DMS79 treated with DMSO at 0.1 percent for 48 hours (cell line): ENCODE results near the gene SLC16A8.
"Not testable (repeated sequence)": the region's sequence is repeated elsewhere in the genome, so short reads cannot be mapped to it uniquely, and the experiment has no call there.

ENCODE experiments used
- DNase-seq: peaks from one replicate; lab custom pipeline; 2025; lab: John Stamatoyannopoulos, UW

The SLC16A8 gene

DNA sequence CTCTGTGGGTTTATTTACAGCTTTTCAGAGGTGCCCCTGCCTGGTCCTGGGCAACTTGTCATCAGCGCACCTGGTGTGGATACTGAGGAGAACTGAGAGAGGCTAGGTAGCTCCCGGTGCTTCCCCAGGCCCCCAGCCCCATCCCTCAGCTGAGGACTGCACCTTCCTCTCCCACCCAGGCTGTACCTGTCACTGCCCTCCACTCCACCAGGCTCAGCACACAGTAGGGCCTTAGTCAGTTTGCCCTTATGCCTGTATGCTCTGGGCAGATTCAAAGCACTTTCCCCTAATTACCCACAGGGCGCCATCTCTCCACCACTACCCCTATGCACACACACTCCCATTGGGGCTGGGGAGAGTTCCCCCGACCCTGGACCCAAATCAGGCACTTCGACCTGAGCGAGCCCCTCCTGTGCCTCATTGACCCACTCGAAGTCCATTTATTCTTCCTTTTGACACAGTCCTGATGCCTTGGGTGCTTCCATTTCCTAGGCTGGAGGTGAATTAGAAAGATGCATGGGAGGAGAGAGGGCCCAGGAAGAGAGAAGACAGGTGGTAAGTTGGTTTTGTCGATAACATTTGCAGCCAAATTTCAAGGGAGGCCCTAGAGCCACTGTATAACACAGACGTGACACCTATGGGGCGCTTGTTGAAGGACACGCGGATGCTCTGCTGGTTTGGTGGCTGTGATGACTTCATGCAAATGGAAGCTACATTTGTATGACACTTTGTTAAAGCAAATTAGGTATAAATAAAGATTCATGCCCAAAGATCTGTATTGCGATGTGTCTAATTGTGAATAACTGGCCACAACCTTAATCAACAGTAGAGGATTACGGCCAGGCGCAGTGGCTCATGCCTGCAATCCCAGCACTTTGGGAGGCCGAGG is 40.6 kb downstream of the SLC16A8 start:
- DNase-seq, result no peak

- no peak for DNase-seq
These were observed 41.5 kb downstream of the SLC16A8 start for GRCh38 chr22:38042488-38042790.

- DNase-seq, result no peak
These were observed 42.1 kb downstream of the SLC16A8 start for GRCh38 chr22:38041760-38042487.

DNA sequence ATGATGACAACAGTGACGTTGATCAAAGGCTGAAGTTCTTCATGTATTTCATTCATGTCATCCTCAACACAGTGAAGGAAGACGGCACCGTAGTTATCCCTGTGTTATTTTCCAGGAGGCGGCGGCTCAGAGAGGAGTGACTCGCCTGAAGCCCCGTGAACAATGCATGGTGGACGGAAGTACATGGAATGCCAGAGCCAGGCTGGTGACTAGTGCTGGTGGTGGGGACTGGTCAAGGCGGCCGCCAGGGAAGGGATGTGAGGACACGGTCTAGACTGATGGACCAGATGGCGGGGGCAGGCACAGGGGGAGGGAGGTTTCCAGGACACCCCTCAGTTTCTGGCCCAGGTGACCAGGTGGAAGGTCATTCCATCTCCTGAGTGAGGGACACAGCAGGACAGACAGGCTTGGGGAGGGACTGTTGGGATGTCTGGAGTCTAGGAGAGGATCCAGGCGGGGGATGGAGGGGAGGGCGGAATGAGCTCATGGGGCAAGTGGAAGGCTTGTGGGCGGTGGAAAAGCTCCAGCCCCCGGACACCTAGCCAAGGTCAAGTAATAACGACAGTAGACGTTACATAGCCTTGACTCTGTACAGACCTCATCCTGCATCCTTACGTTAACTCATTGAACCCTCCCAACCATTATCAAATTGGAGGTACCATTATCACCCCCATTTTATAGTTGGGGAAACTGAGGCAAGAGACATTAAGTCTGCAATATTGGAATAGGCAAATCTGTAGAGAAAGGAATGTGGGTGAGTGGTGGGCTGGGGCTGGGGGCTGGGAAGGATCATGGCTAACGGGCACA is 42.8 kb downstream of the SLC16A8 start:
- DNase-seq, result no peak

DNA sequence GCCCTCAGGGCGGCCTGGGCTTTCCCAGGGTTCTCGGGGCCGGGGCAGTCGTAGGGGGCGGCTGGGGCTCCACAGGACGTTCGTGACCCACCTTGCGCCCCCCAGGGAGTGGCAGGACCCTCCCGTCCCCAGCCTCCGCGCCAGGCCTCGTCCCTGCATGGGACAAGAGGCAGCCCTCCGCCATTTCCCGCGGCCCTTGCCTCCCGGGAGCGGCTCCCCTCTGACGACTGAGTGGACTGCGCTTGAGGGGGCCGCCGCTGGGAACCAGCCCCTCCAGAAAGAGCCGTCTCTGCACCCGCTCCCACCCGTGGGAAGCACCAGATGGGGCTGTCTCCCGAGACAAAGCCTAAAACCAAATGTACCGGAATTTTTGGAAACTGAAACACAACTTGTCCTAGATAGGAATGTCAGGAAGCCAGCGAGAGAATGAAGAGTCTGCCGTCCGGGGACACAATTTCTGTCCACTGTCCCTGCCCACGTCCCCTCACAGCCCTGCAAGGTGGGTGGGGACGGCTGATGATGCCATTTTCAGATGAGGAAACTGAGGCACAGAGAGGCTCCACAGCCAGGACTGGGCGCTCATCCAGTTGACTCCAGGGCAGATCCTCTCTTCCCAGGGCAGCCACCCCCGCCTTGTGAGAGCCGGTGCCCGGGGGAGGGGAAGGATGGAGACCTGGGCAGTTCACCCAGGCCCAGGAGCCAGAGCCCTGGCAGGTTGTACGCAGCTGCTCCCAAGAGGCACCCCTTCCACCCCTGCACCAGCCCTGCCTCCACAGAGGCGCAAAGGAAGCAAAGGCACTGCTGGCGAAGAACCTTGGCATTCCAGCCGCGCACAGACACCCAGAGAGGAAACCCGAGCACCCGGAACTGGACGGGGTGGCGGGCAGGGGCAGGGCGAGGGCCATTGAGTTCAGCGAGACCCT is 44.8 kb downstream of the SLC16A8 start:
- DNase-seq, result no peak

DNA sequence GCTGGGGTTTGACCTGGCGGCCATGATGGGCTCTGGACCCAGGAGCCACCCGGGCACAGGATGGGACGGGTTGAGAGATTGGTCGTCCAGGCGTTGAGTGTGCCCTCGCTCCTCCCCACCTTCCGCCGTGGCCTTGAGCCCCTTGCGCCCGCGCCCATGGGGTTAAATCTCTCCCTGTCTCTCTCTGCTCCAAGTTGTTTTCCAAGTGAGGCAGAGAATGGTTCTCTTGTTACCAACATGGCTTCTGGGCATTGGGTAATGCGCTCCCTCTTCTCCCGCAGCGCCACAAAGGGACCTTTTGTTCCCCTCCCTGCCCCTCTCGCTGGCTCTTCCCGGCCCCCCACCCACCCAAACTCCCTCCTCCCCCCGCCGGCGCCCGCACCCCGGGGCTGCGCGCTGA is 45.6 kb downstream of the SLC16A8 start:
- no peak for DNase-seq

GRCh38 chr22:38037367-38038150 is 46.4 kb downstream of the SLC16A8 start:
- DNase-seq, result not testable (repeated sequence)

GRCh38 chr22:38036392-38037062 is 47.5 kb downstream of the SLC16A8 start:
- DNase-seq, result no peak

GRCh38 chr22:38035530-38035885 is 48.5 kb downstream of the SLC16A8 start:
- DNase-seq, result peak; percentile 24

GRCh38 chr22:38034884-38035529 is 49.0 kb downstream of the SLC16A8 start:
- DNase-seq, result no peak

DNA sequence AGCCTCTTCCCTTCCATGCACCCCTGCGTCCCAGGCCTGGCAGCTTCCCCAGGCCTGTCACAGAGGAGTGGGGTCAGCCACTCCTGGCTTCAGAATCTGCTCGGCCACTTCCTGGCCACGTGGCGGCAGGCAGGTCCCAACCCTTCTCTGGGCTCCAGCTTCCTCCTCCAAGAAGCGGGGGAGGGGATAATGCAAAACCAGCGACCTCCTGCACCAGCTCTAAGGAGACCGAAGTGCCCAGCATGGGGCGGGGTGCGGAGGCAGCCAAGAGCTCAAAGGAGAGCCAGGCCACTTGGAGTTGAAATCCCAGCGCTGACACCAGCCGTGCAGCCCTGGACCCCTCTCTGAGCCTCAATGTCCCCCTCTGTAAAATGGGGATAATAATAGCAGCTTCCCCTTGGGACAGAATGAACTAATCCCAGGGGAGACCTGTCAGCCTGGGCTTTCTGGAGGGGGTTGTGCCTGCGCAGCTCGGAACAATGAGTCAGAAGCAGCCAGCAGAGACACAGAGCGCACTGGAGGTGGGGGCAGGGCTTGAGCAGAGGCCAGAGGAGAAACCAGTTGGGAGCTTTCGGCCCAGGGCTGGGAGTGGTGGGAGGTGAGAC is 49.6 kb downstream of the SLC16A8 start:
- no peak for DNase-seq

DNA sequence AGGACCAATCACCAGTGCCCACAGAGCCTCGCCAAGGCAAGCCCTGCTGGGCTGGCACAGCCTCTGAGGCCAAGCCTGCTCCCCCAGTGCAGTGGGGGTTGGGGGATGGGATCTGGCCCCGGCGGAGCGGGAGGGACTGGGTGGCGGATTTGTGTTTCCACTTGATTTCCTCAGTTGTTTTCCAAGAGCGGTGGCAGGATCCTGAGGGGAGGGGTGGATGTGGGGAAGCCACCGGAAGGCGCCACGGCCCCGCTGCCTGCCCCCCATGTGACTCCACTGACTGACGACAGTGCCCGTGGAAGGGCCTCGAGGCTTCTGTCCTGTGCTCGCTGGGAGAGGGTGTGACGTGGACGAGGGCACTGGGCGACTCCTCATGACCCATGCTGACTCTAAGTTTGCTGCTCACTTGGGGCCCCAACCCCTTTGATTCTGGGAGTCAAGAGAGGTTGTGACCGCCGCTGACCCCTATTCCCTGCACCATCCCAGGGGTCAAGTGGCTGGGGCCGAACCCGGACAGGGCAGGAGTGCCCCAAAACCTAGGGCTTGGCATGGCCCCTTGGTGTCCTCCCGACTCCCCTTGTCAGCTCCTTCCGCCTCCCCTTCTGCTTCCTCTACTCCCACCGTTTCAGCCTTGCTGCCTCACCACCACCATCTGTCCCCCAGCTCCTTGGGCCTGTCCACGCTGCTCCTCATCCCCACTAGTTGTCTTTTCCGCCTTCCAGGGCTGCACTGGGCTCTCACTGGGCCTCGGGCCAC is 50.3 kb downstream of the SLC16A8 start:
- DNase-seq, result no peak

- DNase-seq, result no peak
These were observed 51.1 kb downstream of the SLC16A8 start for GRCh38 chr22:38032681-38033521.

DNA sequence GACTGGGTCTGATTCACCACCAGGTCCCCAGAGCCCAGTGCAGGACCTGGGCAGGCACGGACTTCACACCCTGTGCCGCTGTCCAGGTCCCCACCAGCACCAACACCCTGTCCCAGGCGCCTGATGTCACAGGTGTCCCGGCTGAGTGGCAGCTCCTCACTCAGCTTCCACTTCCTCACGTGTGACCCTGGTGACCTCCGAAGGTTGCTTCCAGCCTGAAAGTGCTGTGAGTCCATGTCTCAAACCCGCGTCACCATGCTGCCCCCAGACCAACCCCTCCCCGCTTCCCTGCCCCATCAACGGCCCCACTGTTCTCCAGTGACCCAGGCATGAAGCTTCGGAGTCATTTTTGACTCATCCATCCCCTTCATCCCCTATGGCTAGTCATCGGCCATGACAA is 52.5 kb downstream of the SLC16A8 start:
- no peak for DNase-seq

DNA sequence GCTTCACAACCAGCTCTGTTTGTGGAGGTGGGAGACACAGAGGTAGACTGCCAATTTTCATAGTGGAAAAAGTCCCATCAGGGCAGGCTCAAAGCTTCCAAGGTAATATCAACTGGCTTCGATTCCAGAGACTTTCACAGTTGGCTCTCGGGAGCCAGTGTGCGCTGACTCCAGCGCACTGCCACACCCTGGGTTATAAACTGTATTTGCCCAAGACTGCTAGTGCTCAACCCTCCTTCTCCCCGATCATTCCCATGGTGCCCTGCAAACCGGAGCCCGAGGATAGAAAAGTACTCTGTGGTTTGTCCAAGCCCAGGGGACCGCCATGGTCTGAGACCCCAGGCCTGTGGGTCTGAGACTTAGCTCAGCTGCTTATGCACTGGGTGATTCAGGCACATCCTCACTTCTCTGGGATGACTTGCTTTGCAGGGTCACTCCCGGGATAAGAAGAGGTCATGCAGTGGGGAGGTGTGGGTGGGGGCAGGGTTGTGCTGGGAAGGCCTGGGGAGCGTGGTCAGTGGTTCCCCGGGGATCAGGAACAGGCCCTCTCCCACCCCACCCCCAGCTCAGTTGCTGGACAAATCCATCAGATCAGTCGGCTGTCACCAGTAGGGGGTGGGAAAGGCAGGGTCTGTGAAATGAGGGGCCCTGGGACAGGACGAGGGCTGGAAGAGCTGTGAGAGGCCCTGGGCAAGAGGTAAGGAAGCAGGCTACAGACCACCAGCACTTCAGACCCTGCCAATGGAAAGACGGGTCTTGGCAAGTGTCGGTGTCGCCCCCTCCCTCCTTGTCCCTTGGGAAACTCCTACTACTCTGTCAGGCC is 53.5 kb downstream of the SLC16A8 start:
- DNase-seq, result no peak

DNA sequence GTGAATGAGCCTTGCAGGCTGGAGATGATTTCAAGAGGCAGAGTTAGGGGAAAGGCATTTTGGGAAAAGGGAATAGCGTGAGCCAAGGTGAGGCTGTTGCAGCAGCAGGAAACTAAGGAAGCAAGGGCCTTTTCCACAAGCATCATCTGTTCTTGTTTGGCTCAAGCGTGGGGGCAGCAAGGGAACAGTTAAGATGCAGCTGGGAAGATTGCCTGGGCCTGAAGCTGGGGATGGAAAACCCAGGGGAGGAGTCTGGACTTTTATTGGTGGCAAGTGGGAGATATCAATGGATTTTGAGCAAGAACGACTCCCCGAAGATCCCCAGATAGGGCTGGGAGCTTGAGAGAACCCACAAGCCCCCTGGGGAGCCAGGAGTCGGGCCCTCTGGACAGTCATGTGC is 54.1 kb downstream of the SLC16A8 start:
- DNase-seq, result no peak

DNA sequence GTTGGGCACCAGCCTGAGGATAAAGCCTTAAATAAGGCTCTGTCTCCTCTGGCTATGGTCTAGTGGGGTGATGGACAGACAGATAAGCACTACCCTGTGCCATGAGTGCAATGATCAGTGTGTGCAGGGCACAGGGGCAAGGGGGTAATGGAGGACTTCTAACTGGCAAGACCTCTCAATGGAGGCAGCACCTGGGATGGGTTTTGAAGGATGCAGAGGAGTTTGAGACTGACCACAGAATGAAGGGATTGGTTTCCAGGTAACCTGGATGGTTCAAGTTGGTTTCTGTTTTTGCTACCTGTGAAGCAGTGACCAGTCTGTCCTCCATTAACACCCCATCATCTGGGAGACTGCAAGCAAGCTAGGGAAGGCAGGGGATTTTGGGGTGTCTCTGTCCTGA is 54.6 kb downstream of the SLC16A8 start:
- DNase-seq, result no peak
